GM19239 (cell line): ENCODE data around the gene SFXN2.
"Not testable (repeated sequence)": the region's sequence is repeated elsewhere in the genome, so short reads cannot be mapped to it uniquely, and the experiment has no call there.

Source experiments
- DNase-seq: peaks from one replicate; pipeline ENCODE4 v3.0.0; 2011; ENCODE audit warnings: low spot score; ENCODE audit not compliant: insufficient read length
- FAIRE-seq: peaks from 2 replicates; lab custom pipeline; 2011; peaks lifted over from hg19 to GRCh38; lab: Jason Lieb, UNC

SFXN2 gene

GRCh38 chr10:102678842-102679289 is 35.6 kb upstream of the SFXN2 start:
- DNase-seq (no peak), FAIRE-seq (peak; percentile 54)

GRCh38 chr10:102679596-102679995 is 34.8 kb upstream of the SFXN2 start:
- no peak for FAIRE-seq
- DNase-seq = no peak

- no peak for DNase-seq
- no peak for FAIRE-seq
Observed at GRCh38 chr10:102681696-102682095, 32.7 kb upstream of the SFXN2 start.

GRCh38 chr10:102682416-102682815 is 32.0 kb upstream of the SFXN2 start:
- DNase-seq (no peak), FAIRE-seq (no peak)

GRCh38 chr10:102682981-102683380 is 31.5 kb upstream of the SFXN2 start:
- DNase-seq = no peak
- no peak for FAIRE-seq

DNA sequence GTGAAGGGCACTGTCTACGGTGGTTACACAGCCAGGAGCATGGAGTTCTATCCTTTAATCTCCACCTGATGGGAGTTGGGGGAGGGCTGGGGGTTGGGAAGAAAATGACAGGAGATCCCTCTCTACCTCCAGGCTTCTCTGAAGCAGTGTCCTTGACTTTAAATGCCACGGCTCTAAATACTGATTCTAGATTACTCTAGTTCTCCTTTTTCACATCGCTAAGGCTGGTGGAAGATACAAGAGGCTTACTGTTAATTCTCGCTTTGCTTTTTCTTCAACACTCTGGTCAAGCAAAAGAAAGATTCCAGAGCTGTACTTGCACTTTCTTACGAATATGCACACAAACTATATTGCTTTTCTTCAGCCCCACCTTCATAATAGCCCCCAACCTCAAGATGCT is 30.7 kb upstream of the SFXN2 start:
- FAIRE-seq (no peak), DNase-seq (no peak)

DNA sequence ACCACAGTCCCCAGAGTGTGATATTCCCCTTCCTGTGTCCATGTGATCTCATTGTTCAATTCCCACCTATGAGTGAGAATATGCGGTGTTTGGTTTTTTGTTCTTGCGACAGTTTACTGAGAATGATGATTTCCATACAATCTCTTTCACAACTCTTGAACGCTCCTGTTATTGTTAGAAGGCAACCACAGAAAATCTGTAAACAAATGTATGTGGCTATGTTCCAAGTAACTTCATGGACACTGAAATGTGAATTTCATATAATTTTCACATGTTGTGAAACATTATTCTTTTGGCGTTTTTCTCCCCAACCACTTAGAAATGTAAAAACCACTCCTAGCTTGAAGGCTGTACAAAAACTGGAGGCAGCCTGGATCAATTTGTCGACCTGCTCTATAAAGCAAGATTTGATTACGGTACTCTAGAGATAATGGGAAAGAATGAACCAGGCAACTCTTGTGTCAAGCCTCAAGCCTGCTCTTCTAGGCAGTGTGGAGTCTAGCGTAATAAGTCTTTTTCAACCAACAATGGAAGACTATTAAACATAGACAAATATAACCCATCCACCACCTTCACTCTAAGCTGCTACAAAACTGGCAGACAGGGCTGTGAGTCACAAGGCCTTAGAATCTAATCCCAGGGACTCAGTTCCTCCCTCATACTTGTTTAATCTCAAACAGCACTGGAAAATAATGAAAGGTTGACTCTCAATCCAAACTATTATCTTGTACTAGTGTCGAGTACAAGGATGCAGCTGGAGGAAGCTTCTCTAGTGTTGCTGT is 23.0 kb upstream of the SFXN2 start:
- DNase-seq (no peak), FAIRE-seq (no peak)

- DNase-seq, FAIRE-seq: not testable (repeated sequence)
Observed at GRCh38 chr10:102695401-102695800, 19.0 kb upstream of the SFXN2 start.

- DNase-seq = no peak
- no peak for FAIRE-seq
Observed at GRCh38 chr10:102696736-102697135, 17.7 kb upstream of the SFXN2 start.

DNA sequence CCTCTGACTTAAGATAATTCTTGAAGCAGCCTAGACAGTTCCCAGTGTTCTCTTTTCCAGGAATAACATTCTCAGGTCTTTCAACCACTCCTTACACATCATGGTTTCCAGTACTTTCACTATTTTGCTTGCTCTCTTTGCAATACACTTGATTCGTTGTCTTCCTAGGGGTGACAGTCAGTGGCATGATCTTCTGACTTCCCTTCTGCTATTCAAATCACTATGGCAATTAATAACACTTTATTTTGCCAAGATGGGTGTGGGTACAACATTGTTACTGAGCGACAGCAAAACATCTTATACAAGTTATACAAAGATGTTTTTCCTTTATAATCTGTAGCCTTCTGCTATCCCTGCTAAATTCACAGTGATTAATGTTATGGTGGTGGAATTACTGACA is 15.5 kb upstream of the SFXN2 start:
- no peak for FAIRE-seq
- DNase-seq = no peak

GRCh38 chr10:102701272-102701671 is 13.2 kb upstream of the SFXN2 start:
- DNase-seq = no peak
- no peak for FAIRE-seq

GRCh38 chr10:102701796-102702195 is 12.6 kb upstream of the SFXN2 start:
- DNase-seq (no peak), FAIRE-seq (no peak)

DNA sequence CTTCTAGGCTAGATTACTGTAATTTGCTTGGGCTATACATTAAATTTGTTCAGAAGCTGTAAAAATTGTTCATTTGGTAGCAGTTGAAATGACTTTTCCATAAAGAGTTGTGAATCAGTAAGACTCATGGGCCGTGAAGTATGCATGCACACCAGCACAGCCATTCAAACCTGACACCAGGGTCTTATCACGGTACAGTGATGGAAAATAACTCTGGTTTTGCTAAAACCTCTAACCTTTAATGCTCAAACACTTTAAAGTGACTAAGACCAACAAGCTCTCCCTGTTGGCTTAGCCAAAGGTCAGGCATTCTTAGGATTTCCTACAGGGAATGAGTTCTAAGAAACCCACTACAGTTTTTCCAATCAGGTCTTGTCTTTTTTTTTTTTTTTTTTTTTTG is 11.7 kb upstream of the SFXN2 start:
- FAIRE-seq = no peak
- no peak for DNase-seq

DNA sequence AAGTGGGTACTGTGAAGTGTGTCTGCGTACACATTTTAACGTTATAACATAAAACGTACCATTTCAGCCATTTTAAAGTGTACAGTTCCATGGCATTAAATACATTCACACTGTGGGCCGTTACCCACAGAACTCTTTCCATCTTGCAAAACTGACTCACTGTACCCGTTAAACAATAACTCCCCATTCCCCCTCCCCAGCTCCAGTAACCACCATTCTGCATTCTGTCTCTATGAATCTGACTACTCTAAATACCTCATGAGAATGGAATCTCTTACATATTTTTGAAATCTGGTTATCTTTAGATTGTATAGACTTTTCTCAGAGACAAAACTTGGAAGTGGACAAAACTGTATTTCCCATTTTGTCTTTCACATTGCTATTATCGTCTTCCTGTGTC is 9.5 kb upstream of the SFXN2 start:
- FAIRE-seq = no peak
- DNase-seq = no peak

DNA sequence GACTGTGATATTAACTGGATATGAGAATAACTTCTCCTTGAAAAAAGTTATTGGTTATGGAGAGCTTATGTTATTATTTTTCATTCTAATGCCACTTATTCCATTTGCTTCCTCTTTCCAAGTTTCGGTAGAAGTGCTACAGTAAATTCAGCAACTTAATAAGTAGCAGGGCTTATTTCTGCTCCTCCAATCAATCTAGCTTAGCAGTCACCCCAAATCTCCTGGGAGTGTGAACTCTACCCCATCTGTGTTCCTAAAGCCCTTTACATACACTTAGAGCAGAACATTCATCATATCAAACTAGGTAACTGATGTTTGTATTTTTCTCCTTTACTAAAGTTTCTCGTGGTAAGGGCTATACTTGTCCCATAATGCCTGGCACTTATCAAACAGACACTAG is 8.9 kb upstream of the SFXN2 start:
- DNase-seq (no peak), FAIRE-seq (peak; percentile 44)

DNA sequence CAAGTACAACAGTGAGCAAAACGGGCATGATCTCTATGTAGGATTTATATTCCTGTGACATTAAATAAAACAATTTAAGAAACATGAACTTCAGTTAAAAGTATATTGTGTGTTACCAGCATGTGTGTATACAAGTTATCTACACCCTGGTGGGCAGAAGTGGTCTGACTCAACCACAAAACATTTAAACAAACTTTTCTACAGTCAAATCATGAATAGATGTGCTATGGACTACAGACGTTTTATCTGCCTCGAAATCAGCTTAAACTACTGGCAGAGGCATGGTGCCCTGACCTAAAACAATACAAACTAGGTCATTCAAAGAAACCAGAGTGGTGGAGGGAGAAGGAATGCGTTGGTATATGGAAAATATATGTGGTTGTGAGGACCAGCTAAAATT is 3.8 kb upstream of the SFXN2 start:
- FAIRE-seq = no peak
- DNase-seq = no peak

GRCh38 chr10:102712089-102712488 is 2.3 kb upstream of the SFXN2 start:
- peak; percentile 85 for FAIRE-seq
- no peak for DNase-seq

DNA sequence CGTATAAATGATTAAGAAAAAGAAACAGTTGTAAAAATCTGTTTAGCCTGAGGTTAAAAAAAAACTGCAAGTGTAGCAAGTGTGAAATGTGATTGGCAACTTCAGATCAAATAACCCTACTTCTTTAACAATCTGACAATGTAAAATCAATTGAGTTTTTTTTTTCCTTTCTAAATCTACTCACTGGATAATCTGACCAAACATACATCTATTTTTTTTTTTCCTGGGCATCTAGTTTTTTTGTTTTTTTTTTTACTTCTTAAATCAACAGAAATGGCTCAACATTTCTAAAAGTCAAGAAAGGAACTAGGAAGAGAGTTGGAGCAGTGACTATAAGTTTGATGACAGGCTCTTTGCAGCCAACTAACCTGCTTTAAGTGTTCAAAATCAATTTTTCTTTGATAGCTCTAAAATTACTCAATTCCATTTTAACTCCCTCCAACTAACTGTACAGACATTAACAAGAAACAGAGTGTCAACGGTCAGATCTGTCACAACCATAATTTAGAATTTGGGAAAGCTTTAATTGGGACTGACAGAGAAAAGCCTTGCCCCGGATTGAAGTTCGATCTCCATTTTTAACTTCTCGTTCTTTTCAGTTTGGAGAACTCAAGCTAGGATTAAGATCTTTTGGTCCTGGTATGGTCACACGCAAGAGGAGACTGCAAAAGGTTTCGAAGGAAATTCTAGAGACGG is 1.4 kb upstream of the SFXN2 start:
- FAIRE-seq (peak; percentile 4), DNase-seq (no peak)

- DNase-seq = peak; percentile 48
- FAIRE-seq = no peak
Observed at GRCh38 chr10:102713539-102713813, 960 bp upstream of the SFXN2 start.

DNA sequence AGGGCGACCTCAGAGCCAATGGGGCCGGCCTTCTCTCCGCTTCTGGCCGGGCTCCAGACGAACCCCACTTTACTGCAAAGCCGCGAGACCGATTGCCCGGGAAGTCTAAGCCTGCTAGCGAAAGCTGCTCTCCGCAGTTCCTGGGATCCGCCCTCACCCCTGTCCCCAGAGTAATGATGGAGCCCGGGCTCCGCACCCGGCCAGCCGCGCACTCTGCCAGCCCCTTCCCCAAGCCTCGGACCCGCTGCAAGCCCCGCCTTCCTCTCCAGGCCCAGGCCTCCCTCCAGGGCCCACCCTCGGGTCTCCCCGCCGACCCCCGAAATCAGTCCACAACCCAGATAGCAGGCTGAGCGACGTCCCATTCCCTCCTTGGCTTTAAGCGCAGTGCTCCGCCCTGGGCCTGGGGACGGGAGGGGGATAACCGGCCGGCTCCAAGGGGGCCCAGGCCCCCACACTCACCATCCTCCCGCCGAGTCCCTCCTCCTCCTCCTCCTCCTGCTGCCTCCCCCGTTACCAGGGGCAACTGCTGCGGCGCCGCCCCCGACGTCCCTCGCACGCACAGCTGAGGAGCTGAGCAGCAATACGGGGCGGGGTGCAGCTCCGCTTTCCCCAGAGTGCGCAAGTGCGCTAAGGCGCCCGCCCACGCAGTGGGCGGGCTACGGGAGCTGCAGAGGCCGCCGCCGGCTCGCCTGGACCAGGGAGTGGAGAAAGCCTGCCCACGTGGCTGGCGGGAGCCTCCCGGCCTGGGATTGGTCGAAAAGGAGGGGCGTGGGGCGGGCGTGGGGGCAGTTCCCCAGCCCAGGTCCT is 419 bp upstream of the SFXN2 start, which contains the start of gene ARL3:
Gene ARL3 (minus strand): TSS at position 584 of the 807 bp plus-strand sequence. CDS start 122 bp downstream, at position 462.
- FAIRE-seq (peak; percentile 93), DNase-seq (peak; percentile 93)

DNA sequence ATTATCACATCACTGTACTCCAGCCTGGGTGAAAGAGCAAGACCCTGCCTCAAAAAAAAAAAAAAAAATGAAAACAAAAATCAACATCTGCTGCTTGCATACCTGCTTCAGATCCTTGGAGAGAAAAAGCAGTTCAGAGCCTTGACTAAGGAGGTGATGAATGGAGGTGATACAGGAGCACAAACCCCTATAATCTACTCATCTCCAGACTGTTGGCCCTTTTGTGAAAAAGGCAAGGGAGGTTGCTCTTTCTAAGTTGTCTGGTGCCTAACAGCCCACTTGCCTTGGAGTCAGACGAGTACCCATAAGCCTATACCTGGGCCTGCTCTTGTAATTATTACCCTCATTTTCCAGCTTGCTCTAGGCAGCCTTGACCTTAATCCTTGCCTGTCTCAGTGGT is 1.4 kb downstream of the SFXN2 start:
- FAIRE-seq (no peak), DNase-seq (no peak)
